GM12892 (cell line): ENCODE measurements around the gene SH3GLB1. TPM values are rescaled to one million over a fixed set of nuclear protein-coding genes. Genes with fewer than 3 reads are reported as not detected.
"Not testable (repeated sequence)": the region's sequence is repeated elsewhere in the genome, so short reads cannot be mapped to it uniquely, and the experiment has no call there.

Experiments
- DNase-seq: peaks from one replicate; pipeline ENCODE4 v3.0.0; 2011; ENCODE audit not compliant: insufficient read length
- FAIRE-seq: peaks from 2 replicates; lab custom pipeline; 2011; peaks lifted over from hg19 to GRCh38; lab: Jason Lieb, UNC
- POLR2A ChIP-seq: IDR thresholded peaks from 2 replicates; pipeline ENCODE4 v1.6.1; 2011; ENCODE audit warnings: low read depth, low read length, control low read depth
- POLR2AphosphoS5 ChIP-seq: IDR thresholded peaks from 2 replicates; pipeline ENCODE4 v1.6.1; 2011; ENCODE audit warnings: low read depth, low read length, control low read depth
- TAF1 ChIP-seq: IDR thresholded peaks from 2 replicates; pipeline ENCODE4 v1.6.1; 2011; ENCODE audit warnings: low read depth, mild to moderate bottlenecking, control low read depth, low read length, borderline replicate concordance
- polyA plus RNA-seq: library from polyadenylated mRNA; unstranded; fragments of >200 nt; gene quantifications from one replicate; pipeline ENCODE4 v1.2.1, GENCODE V29; 2012; ENCODE audit warnings: missing spikeins, inconsistent platforms; ENCODE audit not compliant: missing spikeins

The SH3GLB1 gene
- 44.3 TPM for polyA plus RNA-seq

GRCh38 chr1:86704458-86704971 lies at the start of gene SH3GLB1:
Gene SH3GLB1 (plus strand): TSS chr1:86704576. CDS start chr1:86704900, 324 bp downstream.
- peak; percentile 68 for DNase-seq
- peak; percentile 88 for FAIRE-seq
- TF ChIP-seq POLR2A = peak; percentile 69
- TF ChIP-seq TAF1 = 0 out of 2 replicates have a peak, but pooled peaks have one; percentile 31
- peak; percentile 71; the same call in 1 of the 2 replicates for TF ChIP-seq POLR2AphosphoS5

GRCh38 chr1:86658381-86658780 lies 46.0 kb upstream of the SH3GLB1 start:
- FAIRE-seq = not testable (repeated sequence)

GRCh38 chr1:86666368-86666767 lies 38.0 kb upstream of the SH3GLB1 start:
- no peak for TF ChIP-seq POLR2AphosphoS5
- TF ChIP-seq POLR2A = no peak
- TF ChIP-seq TAF1 = no peak
- DNase-seq = no peak

More at GRCh38 chr1:86658381-86658780, 46.0 kb upstream of the SH3GLB1 start:
- not testable (repeated sequence) for DNase-seq

GRCh38 chr1:86687595-86687994 lies 16.8 kb upstream of the SH3GLB1 start:
- FAIRE-seq (no peak), DNase-seq (no peak)
- TF ChIP-seq POLR2A = no peak

More at GRCh38 chr1:86666368-86666767, 38.0 kb upstream of the SH3GLB1 start:
- FAIRE-seq = no peak

- TF ChIP-seq POLR2A (no peak), POLR2AphosphoS5 (no peak), TAF1 (no peak)
- no peak for FAIRE-seq
Observed at GRCh38 chr1:86692641-86693040, 11.7 kb upstream of the SH3GLB1 start.

GRCh38 chr1:86695400-86695799 lies 9.0 kb upstream of the SH3GLB1 start:
- DNase-seq (no peak), FAIRE-seq (no peak)
- no peak for TF ChIP-seq POLR2A
- TF ChIP-seq TAF1 = no peak
- TF ChIP-seq POLR2AphosphoS5 = no peak

More at GRCh38 chr1:86692641-86693040, 11.7 kb upstream of the SH3GLB1 start:
- no peak for DNase-seq

GRCh38 chr1:86696522-86696921 lies 7.9 kb upstream of the SH3GLB1 start:
- DNase-seq = no peak
- no peak for FAIRE-seq
- no peak for TF ChIP-seq POLR2A
- TF ChIP-seq POLR2AphosphoS5 = no peak
- no peak for TF ChIP-seq TAF1

- FAIRE-seq (no peak), DNase-seq (no peak)
- TF ChIP-seq POLR2A (no peak), POLR2AphosphoS5 (no peak), TAF1 (no peak)
Observed at GRCh38 chr1:86699186-86699585, 5.2 kb upstream of the SH3GLB1 start.

- DNase-seq (no peak), FAIRE-seq (no peak)
- no peak for TF ChIP-seq TAF1
- TF ChIP-seq POLR2AphosphoS5 = no peak
- TF ChIP-seq POLR2A = no peak
Observed at GRCh38 chr1:86701731-86702130, 2.6 kb upstream of the SH3GLB1 start.

- FAIRE-seq, DNase-seq: not testable (repeated sequence)
Observed at GRCh38 chr1:86702954-86703494, 1.4 kb upstream of the SH3GLB1 start.

GRCh38 chr1:86703696-86704457 lies 499 bp upstream of the SH3GLB1 start:
- FAIRE-seq (peak; percentile 75), DNase-seq (no peak)
- peak; percentile 12; the same call in 1 of the 2 replicates for TF ChIP-seq POLR2AphosphoS5
- no peak for TF ChIP-seq TAF1
- TF ChIP-seq POLR2A = no peak

- TF ChIP-seq POLR2A (no peak), TAF1 (no peak), POLR2AphosphoS5 (no peak)
- DNase-seq = no peak
- FAIRE-seq = peak; percentile 68
Observed at GRCh38 chr1:86704972-86705664, 742 bp downstream of the SH3GLB1 start.
